ENCODE results near the gene HSPB2.

HSPB2 gene

GRCh38 chr11:111934306-111934705, 21.8 kb downstream of the HSPB2 start:
- no peak overlapping the region for H3K27ac ChIP-seq
- TF ChIP-seq CTCF (conservative IDR thresholded peaks at IDR 0.05) (no peak), ZFX (IDR thresholded peaks at IDR 0.05) (no peak)

DNA sequence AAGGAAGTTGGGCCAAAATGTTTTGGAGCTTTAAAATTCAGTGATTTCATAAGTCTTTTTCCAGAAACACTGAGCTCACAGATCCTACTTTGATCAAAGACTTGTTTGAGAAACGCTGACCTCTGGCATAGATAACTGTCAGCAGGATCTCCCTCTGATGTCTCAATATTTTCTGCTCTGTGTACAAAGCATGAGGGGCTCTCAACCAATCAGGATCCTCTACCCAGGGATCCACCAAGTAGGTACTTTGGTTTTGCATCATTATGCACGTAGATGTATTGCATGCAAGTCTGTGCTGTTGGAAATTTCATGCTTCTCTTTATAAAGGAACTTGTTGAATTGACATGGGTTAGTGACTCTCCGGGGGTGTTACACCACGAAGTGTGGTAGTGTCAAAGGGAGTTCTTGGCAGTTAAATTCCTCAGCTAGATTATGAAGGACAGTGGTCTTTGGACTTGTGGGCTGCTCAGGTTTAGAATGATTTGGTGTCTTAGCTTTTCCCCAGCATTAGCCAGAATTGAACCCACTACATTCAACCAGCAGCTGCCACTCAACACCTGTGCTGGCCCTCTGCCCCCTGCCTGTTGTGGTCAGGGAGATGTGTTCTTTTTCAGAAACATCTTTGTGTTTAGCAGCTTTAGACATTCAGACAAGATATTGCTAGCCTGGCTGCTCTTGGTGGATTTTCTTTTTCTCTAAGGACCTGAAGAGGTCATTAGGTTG, 22.9 kb downstream of the HSPB2 start:
- TF ChIP-seq ZFX (IDR thresholded peaks at IDR 0.05): no peak
- no peak for TF ChIP-seq CTCF (conservative IDR thresholded peaks at IDR 0.05)
- no peak overlapping the region for H3K27ac ChIP-seq

GRCh38 chr11:111936040-111936540, 23.6 kb downstream of the HSPB2 start:
- TF ChIP-seq ZFX (IDR thresholded peaks at IDR 0.05) (no peak), CTCF (conservative IDR thresholded peaks at IDR 0.05) (no peak)
- H3K27ac ChIP-seq: no peak overlapping the region

DNA sequence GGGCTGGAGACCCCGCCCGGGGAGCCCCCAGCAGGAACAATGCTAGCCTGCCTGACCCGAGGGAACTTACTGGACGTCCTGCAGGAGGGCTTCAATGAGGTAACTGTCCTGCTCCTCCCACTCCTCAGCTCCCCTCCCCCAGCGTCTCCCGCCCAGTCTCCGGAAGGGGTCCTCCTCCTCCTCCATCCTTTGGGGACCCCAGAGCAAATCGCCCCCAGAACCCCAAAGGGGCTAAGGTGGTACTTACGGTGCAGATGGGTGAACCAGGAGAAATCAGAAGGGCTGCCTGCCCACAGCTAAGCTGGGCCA, 24.9 kb downstream of the HSPB2 start:
- TF ChIP-seq CTCF (conservative IDR thresholded peaks at IDR 0.05): no peak
- TF ChIP-seq ZFX (IDR thresholded peaks at IDR 0.05): no peak
- peak overlapping the region; percentile 24; the same call in 1 of the 2 replicates for H3K27ac ChIP-seq

GRCh38 chr11:111937844-111938243, 25.3 kb downstream of the HSPB2 start:
- TF ChIP-seq CTCF (conservative IDR thresholded peaks at IDR 0.05) (no peak), ZFX (IDR thresholded peaks at IDR 0.05) (no peak)
- no peak overlapping the region for H3K27ac ChIP-seq

GRCh38 chr11:111938687-111939160, 26.2 kb downstream of the HSPB2 start:
- TF ChIP-seq ZFX (IDR thresholded peaks at IDR 0.05) (no peak), CTCF (conservative IDR thresholded peaks at IDR 0.05) (no peak)

GRCh38 chr11:111939836-111940604, 27.5 kb downstream of the HSPB2 start:
- no peak overlapping the region for H3K27ac ChIP-seq
- no peak for TF ChIP-seq ZFX (IDR thresholded peaks at IDR 0.05)
- no peak for TF ChIP-seq CTCF (conservative IDR thresholded peaks at IDR 0.05)

More at GRCh38 chr11:111938687-111939160, 26.2 kb downstream of the HSPB2 start:
- H3K27ac ChIP-seq: no peak overlapping the region
